ENCODE results near the gene UBN1. TPM values are rescaled to one million over a fixed set of nuclear protein-coding genes. Genes with fewer than 3 reads are reported as not detected.

Gene UBN1
- total RNA-seq, 1 donor from 2014 or later, result 45.3 TPM

DNA sequence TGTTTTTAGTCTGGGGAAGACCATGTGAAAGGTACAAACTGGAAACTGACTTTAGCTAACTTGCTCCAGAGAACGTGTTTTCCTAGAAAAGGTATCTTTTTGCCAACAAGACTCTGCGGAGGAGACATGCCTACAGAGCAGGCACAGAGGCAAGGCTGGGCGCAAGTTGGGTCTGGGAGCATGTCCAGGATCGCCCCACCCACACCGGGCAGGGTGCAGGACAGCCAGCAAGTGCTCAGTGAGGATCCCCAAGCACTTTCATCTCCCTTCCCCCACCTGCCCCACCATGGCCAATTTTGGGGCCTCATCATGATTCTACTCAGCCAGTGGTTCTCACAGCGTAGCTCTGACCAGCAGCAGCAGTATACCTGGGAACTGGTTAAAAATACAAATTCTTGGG lies 26.6 kb upstream of the UBN1 start:
- Mint-ChIP-seq H3K4me1 (ENCODE audit: low read depth, unreplicated experiment) (no peaks in the 10 kb centered on the region), H3K4me3 (ENCODE audit: unreplicated experiment) (no peak overlapping the region), H3K27me3 (ENCODE audit: low read depth, unreplicated experiment) (no peaks in the 10 kb centered on the region), H3K9me3 (ENCODE audit: unreplicated experiment) (no peaks in the 10 kb centered on the region), H3K36me3 (ENCODE audit: low read depth, unreplicated experiment) (peaks cover 25% of the 10 kb centered on the region), H3K27ac (ENCODE audit: unreplicated experiment) (no peak overlapping the region)
- Histone ChIP-seq H2AFZ (ENCODE audit: low read depth, low read length) (no peak overlapping the region), H3K27ac (ENCODE audit: low read depth, low read length) (no peak overlapping the region), H4K20me1 (ENCODE audit: insufficient read depth, low read length) (peaks cover 24% of the 10 kb centered on the region), H3K9ac (ENCODE audit: low read length) (no peak overlapping the region), H3K4me3 (ENCODE audit: insufficient read depth, low read depth, low read length) (no peak overlapping the region), H3K9me3 (ENCODE audit: insufficient read depth, low read depth, low read length) (no peaks in the 10 kb centered on the region), H3K4me1 (ENCODE audit: insufficient read depth, low read length) (no peaks in the 10 kb centered on the region), H3K79me2 (ENCODE audit: insufficient read depth, low read length) (peaks cover 5% of the 10 kb centered on the region), H3K4me2 (ENCODE audit: low read length) (no peak overlapping the region), H3K36me3 (ENCODE audit: insufficient read depth, low read length) (peaks cover 51% of the 10 kb centered on the region), H3K27me3 (ENCODE audit: insufficient read depth, low read length) (no peaks in the 10 kb centered on the region)
- FAIRE-seq, result no peak
- DNase-seq (ENCODE audit: low read depth), result no peak
- TF ChIP-seq, protein P1, sequence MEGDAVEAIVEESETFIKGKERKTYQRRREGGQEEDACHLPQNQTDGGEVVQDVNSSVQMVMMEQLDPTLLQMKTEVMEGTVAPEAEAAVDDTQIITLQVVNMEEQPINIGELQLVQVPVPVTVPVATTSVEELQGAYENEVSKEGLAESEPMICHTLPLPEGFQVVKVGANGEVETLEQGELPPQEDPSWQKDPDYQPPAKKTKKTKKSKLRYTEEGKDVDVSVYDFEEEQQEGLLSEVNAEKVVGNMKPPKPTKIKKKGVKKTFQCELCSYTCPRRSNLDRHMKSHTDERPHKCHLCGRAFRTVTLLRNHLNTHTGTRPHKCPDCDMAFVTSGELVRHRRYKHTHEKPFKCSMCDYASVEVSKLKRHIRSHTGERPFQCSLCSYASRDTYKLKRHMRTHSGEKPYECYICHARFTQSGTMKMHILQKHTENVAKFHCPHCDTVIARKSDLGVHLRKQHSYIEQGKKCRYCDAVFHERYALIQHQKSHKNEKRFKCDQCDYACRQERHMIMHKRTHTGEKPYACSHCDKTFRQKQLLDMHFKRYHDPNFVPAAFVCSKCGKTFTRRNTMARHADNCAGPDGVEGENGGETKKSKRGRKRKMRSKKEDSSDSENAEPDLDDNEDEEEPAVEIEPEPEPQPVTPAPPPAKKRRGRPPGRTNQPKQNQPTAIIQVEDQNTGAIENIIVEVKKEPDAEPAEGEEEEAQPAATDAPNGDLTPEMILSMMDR (IDR thresholded peaks at IDR 0.05; ENCODE audit: insufficient read depth, low read depth, low read length), result no peak
- TF ChIP-seq EZH2 (IDR thresholded peaks at IDR 0.05; ENCODE audit: insufficient read depth, low read length), result no peak

DNA sequence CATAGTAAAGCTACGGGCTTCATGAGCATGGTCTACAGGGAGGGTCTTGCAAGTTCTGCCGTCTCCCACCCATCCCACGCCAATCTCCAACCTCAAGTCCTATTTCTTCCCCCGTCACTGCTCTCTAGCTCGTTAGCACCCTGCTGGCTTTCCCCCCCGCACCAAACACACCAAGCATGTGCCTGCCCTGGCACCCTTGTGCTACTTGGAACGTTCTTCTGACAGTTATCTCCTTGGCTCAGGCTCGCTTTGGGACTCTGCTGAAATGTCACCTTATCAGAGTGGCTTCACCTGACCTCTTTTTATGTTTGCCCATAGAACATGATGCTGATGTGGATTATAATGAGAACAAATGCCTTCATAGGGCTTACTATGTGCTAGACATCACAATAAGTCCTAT lies 22.1 kb upstream of the UBN1 start:
- H3K9ac ChIP-seq (ENCODE audit: low read length), result no peak overlapping the region
- no peaks in the 10 kb centered on the region for H3K4me1 ChIP-seq (ENCODE audit: insufficient read depth, low read length)
- H3K27ac ChIP-seq (ENCODE audit: low read depth, low read length), result no peak overlapping the region
- H3K4me3 Mint-ChIP-seq (ENCODE audit: unreplicated experiment), result no peak overlapping the region
- H2AFZ ChIP-seq (ENCODE audit: low read depth, low read length), result no peak overlapping the region
- H3K36me3 ChIP-seq (ENCODE audit: insufficient read depth, low read length), result peaks cover 59% of the 10 kb centered on the region
- H3K4me2 ChIP-seq (ENCODE audit: low read length), result no peak overlapping the region
- no peaks in the 10 kb centered on the region for H3K27me3 ChIP-seq (ENCODE audit: insufficient read depth, low read length)
- no peaks in the 10 kb centered on the region for H3K27me3 Mint-ChIP-seq (ENCODE audit: low read depth, unreplicated experiment)
- H3K9me3 Mint-ChIP-seq (ENCODE audit: unreplicated experiment), result no peaks in the 10 kb centered on the region
- peaks cover 39% of the 10 kb centered on the region for H4K20me1 ChIP-seq (ENCODE audit: insufficient read depth, low read length)
- H3K4me1 Mint-ChIP-seq (ENCODE audit: low read depth, unreplicated experiment), result peaks cover 1% of the 10 kb centered on the region
- FAIRE-seq, result no peak
- H3K27ac Mint-ChIP-seq (ENCODE audit: unreplicated experiment), result peak overlapping the region; percentile 48
- peaks cover 11% of the 10 kb centered on the region for H3K79me2 ChIP-seq (ENCODE audit: insufficient read depth, low read length)
- DNase-seq (ENCODE audit: low read depth), result no peak
- H3K9me3 ChIP-seq (ENCODE audit: insufficient read depth, low read depth, low read length), result no peaks in the 10 kb centered on the region
- peaks cover 13% of the 10 kb centered on the region for H3K36me3 Mint-ChIP-seq (ENCODE audit: low read depth, unreplicated experiment)
- no peak for TF ChIP-seq EZH2 (IDR thresholded peaks at IDR 0.05; ENCODE audit: insufficient read depth, low read length)
- TF ChIP-seq, protein P1 (IDR thresholded peaks at IDR 0.05; ENCODE audit: insufficient read depth, low read depth, low read length), result no peak
- no peak overlapping the region for H3K4me3 ChIP-seq (ENCODE audit: insufficient read depth, low read depth, low read length)

DNA sequence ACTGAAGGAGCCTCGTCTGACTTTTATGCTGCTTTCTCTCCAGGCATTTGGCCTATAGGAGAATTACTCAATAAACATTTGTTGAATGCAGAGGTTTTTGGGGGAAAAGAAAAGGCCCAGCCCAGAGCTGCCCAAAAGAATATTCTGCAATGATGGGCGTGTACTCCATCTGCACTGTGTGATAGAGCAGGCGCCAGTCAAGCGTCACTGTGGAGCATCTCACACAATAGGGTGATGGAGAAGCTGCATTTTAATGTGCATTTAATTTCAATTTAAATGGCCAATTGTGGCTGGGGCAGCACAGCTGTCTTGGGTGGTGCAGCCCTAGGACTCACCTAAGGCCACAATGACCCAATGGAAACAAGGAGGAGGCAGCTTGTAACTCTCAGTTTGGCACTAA lies 20.8 kb upstream of the UBN1 start:
- Mint-ChIP-seq H3K4me3 (ENCODE audit: unreplicated experiment) (no peak overlapping the region), H3K4me1 (ENCODE audit: low read depth, unreplicated experiment) (peaks cover 1% of the 10 kb centered on the region), H3K27ac (ENCODE audit: unreplicated experiment) (no peak overlapping the region), H3K9me3 (ENCODE audit: unreplicated experiment) (no peaks in the 10 kb centered on the region), H3K36me3 (ENCODE audit: low read depth, unreplicated experiment) (peaks cover 10% of the 10 kb centered on the region), H3K27me3 (ENCODE audit: low read depth, unreplicated experiment) (no peaks in the 10 kb centered on the region)
- Histone ChIP-seq H3K4me2 (ENCODE audit: low read length) (no peak overlapping the region), H3K27ac (ENCODE audit: low read depth, low read length) (no peak overlapping the region), H3K36me3 (ENCODE audit: insufficient read depth, low read length) (peaks cover 58% of the 10 kb centered on the region), H3K4me3 (ENCODE audit: insufficient read depth, low read depth, low read length) (no peak overlapping the region), H3K79me2 (ENCODE audit: insufficient read depth, low read length) (peaks cover 13% of the 10 kb centered on the region), H3K4me1 (ENCODE audit: insufficient read depth, low read length) (no peaks in the 10 kb centered on the region), H3K9ac (ENCODE audit: low read length) (no peak overlapping the region), H4K20me1 (ENCODE audit: insufficient read depth, low read length) (peaks cover 41% of the 10 kb centered on the region), H2AFZ (ENCODE audit: low read depth, low read length) (no peak overlapping the region), H3K27me3 (ENCODE audit: insufficient read depth, low read length) (no peaks in the 10 kb centered on the region), H3K9me3 (ENCODE audit: insufficient read depth, low read depth, low read length) (no peaks in the 10 kb centered on the region)
- FAIRE-seq (no peak), DNase-seq (ENCODE audit: low read depth) (no peak)
- TF ChIP-seq, protein P1 (IDR thresholded peaks at IDR 0.05; ENCODE audit: insufficient read depth, low read depth, low read length), result no peak
- TF ChIP-seq EZH2 (IDR thresholded peaks at IDR 0.05; ENCODE audit: insufficient read depth, low read length), result no peak
